ENCODE results near the gene C1orf167. TPM values are rescaled to one million over a fixed set of nuclear protein-coding genes. Genes with fewer than 3 reads are reported as not detected.
A peak's percentile ranks its signal among the peaks of the same experiment; 100 is the strongest.

The C1orf167 gene
- total RNA-seq, 1 donor from 2014 or later = not detected

- peaks cover 50% of the 10 kb centered on the region for H3K4me1 Mint-ChIP-seq
- H3K36me3 Mint-ChIP-seq = no peaks in the 10 kb centered on the region
- DNase-seq (ENCODE audit: low spot score) = peak; percentile 57
- Histone ChIP-seq H3K4me1 (peaks cover 20% of the 10 kb centered on the region), H4K20me1 (ENCODE audit: low read depth) (no peaks in the 10 kb centered on the region), H3K27me3 (no peaks in the 10 kb centered on the region), H3K4me2 (peak overlapping the region; percentile 87), H3K36me3 (no peaks in the 10 kb centered on the region), H2AFZ (replicated peaks) (peak overlapping the region; percentile 74), H3F3A (ENCODE audit: low read depth) (peaks cover 17% of the 10 kb centered on the region), H3K9ac (no peak overlapping the region), H3K27ac (no peak overlapping the region), H3K9me3 (ENCODE audit: low read depth) (no peaks in the 10 kb centered on the region), H3K79me2 (ENCODE audit: low read depth) (peaks cover 4% of the 10 kb centered on the region), H3K4me3 (peak overlapping the region; percentile 69)
- no peak for TF ChIP-seq EZH2phosphoT487 (IDR thresholded peaks at IDR 0.05)
- TF ChIP-seq, protein P1, sequence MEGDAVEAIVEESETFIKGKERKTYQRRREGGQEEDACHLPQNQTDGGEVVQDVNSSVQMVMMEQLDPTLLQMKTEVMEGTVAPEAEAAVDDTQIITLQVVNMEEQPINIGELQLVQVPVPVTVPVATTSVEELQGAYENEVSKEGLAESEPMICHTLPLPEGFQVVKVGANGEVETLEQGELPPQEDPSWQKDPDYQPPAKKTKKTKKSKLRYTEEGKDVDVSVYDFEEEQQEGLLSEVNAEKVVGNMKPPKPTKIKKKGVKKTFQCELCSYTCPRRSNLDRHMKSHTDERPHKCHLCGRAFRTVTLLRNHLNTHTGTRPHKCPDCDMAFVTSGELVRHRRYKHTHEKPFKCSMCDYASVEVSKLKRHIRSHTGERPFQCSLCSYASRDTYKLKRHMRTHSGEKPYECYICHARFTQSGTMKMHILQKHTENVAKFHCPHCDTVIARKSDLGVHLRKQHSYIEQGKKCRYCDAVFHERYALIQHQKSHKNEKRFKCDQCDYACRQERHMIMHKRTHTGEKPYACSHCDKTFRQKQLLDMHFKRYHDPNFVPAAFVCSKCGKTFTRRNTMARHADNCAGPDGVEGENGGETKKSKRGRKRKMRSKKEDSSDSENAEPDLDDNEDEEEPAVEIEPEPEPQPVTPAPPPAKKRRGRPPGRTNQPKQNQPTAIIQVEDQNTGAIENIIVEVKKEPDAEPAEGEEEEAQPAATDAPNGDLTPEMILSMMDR (IDR thresholded peaks at IDR 0.05) = no peak
- peak overlapping the region; percentile 96 for H3K4me3 Mint-ChIP-seq
- H3K9me3 Mint-ChIP-seq = no peaks in the 10 kb centered on the region
- H3K27ac Mint-ChIP-seq = peak overlapping the region; percentile 14
- H3K27me3 Mint-ChIP-seq (ENCODE audit: insufficient read depth, low read depth) = peaks cover 4% of the 10 kb centered on the region
Observed at GRCh38 chr1:11736746-11737639, 25.0 kb upstream of the C1orf167 start.

GRCh38 chr1:11738096-11738495 is 23.9 kb upstream of the C1orf167 start:
- Histone ChIP-seq H3K27me3 (no peaks in the 10 kb centered on the region), H3K36me3 (no peaks in the 10 kb centered on the region), H3K4me1 (peaks cover 15% of the 10 kb centered on the region), H3F3A (ENCODE audit: low read depth) (peaks cover 15% of the 10 kb centered on the region), H3K4me3 (no peak overlapping the region), H3K9me3 (ENCODE audit: low read depth) (no peaks in the 10 kb centered on the region), H2AFZ (replicated peaks) (no peak overlapping the region), H3K4me2 (no peak overlapping the region), H3K9ac (no peak overlapping the region), H3K27ac (no peak overlapping the region), H3K79me2 (ENCODE audit: low read depth) (peaks cover 4% of the 10 kb centered on the region), H4K20me1 (ENCODE audit: low read depth) (no peaks in the 10 kb centered on the region)
- peaks cover 39% of the 10 kb centered on the region for H3K4me1 Mint-ChIP-seq
- H3K27ac Mint-ChIP-seq = peak overlapping the region; percentile 75
- DNase-seq (ENCODE audit: low spot score) = no peak
- no peaks in the 10 kb centered on the region for H3K27me3 Mint-ChIP-seq (ENCODE audit: insufficient read depth, low read depth)
- H3K9me3 Mint-ChIP-seq = no peaks in the 10 kb centered on the region
- TF ChIP-seq EZH2phosphoT487 (IDR thresholded peaks at IDR 0.05) (no peak), EZH2 (IDR thresholded peaks at IDR 0.05) (no peak)
- TF ChIP-seq, protein P1 (IDR thresholded peaks at IDR 0.05) = no peak
- H3K36me3 Mint-ChIP-seq = no peaks in the 10 kb centered on the region
- peak overlapping the region; percentile 39 for H3K4me3 Mint-ChIP-seq

GRCh38 chr1:11738783-11739182 is 23.2 kb upstream of the C1orf167 start:
- H2AFZ ChIP-seq (replicated peaks) = no peak overlapping the region
- Mint-ChIP-seq H3K36me3 (no peaks in the 10 kb centered on the region), H3K27me3 (ENCODE audit: insufficient read depth, low read depth) (no peaks in the 10 kb centered on the region), H3K4me3 (no peak overlapping the region), H3K9me3 (no peaks in the 10 kb centered on the region), H3K4me1 (peaks cover 38% of the 10 kb centered on the region), H3K27ac (no peak overlapping the region)
- TF ChIP-seq EZH2phosphoT487 (IDR thresholded peaks at IDR 0.05) = no peak
- TF ChIP-seq, protein P1 (IDR thresholded peaks at IDR 0.05) = no peak
- TF ChIP-seq EZH2 (IDR thresholded peaks at IDR 0.05) = no peak
- DNase-seq (ENCODE audit: low spot score) = no peak
- no peak overlapping the region for H3K9ac ChIP-seq
- H3K27ac ChIP-seq = no peak overlapping the region
- no peak overlapping the region for H3K4me2 ChIP-seq
- no peak overlapping the region for H3K4me3 ChIP-seq
- no peaks in the 10 kb centered on the region for H3K9me3 ChIP-seq (ENCODE audit: low read depth)
- H3K36me3 ChIP-seq = no peaks in the 10 kb centered on the region
- peaks cover 15% of the 10 kb centered on the region for H3K4me1 ChIP-seq
- H3K27me3 ChIP-seq = no peaks in the 10 kb centered on the region
- peaks cover 15% of the 10 kb centered on the region for H3F3A ChIP-seq (ENCODE audit: low read depth)
- H3K79me2 ChIP-seq (ENCODE audit: low read depth) = peaks cover 4% of the 10 kb centered on the region
- no peaks in the 10 kb centered on the region for H4K20me1 ChIP-seq (ENCODE audit: low read depth)
